Measurements from ENCODE around the gene TSG101.

Gene TSG101

DNA sequence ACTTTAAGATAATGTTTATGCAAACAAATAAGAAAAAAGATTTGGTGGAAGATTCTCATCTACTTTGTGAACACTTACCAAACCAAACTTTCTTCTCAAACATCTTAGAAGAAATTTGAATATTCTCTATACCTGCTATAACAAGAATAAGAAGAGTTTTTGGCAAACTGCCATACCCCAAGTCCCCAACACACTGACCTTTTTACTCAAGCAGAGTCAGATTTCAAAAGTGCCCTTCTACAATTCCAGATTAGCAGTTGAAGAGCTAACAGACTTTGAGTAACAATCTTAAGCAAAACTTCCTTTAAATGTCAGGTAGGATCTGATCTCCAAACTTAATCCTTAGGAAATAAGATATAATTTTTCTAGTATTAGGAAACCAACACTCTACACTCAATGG lies 33.9 kb downstream of the TSG101 start:
- DNase-seq (ENCODE audit: low spot score), result no peak

DNA sequence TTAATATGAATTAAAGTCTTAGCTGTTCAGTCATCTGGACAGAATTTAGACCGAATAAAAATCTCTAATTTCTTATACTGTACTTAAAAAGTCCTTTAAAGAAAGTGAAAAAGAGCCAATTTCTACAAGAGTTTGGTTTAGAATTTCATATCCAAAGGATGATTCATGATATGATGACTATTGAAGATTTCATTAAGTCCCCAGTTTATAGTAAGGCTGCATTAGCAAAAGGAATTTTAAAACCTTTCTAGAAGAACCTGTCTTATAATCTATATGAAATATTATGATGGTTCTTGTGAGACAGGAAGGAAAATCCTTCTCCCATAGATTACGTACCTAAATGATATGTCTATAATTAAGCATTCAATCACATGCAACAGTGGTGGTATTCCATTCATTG lies 34.8 kb downstream of the TSG101 start:
- DNase-seq (ENCODE audit: low spot score), result no peak

DNA sequence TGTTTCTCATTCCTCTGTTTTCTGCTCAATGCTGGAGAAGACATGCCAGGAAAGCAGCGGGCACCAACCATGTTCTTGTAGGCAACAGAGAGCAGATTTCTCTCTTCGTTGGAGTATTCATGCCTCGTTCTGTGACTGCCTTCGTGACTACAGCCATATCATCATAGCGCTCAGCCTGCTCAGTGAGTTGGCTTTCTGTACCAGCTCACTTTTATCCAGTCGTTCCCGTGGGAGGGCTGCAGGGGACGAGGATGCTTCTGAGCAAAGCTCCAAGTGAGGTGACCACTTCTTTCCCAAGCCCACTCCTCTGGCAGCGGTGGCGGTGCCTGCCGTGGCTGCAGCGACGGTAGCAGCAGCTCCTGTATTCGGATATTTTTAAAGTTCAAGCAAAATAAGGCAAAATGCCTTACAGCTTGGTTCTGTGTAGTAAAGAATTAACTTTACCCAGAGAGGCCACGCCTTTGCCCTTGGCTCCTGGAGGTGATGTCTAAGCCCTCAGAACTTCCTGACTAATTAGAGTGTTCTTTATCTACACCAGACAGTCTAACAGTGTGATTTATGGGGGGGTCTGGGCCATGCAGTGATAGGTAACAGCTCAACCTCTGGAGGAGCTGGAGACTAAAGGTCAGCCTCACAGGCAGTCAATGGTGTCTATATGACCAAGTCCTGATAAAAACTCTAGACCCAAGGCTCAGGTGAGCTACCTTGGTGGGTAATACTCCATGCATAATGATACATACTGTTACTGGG lies 35.8 kb downstream of the TSG101 start:
- DNase-seq (ENCODE audit: low spot score), result no peak

DNA sequence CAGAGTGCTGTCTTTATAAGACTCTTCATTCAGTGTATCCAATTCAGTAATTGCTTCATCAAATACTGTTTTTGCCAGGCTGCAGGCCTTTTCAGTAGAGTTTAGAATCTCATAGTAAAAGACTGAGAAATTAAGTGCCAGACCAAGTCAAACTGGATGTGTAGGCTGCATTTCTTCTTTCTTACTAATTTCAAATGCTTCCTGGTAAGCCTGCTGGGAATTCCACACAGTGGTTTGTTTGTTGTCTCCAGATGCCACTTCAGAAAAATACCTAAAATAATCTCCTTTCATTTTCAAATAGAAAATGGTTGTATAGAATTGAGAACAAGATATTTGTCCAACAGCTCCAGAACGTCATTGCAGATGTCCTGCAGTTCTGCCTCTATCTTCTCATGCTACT lies 36.4 kb downstream of the TSG101 start:
- no peak for DNase-seq (ENCODE audit: low spot score)

DNA sequence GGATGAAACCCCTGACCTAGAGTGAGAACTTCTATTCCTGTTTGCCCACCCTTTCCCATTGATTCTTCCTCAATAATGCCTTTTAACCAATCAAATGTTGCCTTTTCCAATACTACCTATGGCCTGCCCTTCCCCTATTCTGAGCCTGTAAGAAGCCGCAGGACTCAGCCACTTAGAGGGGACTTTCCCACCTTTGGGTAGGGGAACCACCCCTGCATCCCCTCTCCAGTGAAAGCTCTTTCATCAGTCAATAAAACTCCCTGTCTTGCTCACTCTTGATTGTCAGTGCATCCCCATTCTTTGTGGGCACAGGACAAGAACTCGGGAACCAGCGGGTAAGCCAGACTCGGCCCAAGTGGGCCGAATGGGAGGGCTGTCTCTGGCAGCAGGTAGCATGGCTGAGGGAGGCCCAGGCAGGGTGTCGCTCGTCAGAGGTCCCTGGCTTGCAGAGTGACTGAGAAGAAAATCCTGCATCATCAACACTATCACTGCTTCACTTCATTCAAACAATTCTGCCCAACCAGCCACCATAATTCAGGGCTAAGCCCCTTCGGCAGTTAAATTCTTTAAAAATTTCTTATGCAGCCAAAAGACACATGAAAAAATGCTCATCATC lies 40.7 kb downstream of the TSG101 start:
- DNase-seq (ENCODE audit: low spot score), result no peak

DNA sequence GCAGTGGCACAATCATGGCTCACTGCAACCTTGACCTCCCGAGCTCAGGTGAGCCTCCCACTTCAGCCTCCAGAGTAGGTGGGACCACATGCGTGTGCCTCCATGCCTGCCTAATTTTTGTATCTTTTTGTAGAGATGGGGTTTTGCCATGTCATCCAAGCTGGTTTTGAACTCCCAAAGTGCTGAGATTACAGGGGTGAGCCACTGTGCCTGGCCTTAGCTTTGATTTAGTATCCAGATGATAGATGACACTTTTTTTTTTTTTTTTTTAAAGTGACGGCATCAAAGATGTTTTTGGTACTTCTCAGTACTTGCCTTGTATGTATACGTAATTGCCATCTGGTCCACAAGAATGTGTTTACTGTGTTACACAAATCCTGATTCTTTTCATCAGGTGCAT lies 47.7 kb downstream of the TSG101 start:
- DNase-seq (ENCODE audit: low spot score), result no peak

DNA sequence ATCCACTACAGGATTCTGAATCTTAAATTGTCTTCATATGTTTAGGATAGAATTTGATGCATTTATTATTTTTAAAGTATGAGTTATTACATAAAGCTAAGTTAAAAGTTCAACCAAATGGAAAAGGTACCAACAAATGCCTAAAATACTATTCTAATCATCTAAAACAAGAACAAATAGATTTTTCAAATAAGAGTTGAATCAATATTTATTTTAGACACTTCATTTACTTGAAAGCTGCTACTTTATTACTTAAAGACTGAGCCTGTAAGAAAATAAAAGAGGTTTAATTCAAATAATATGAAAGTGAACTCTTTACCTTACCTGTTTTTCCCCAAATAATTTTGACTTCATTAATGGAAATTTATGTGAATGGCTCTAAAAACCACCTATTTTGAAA lies 54.2 kb downstream of the TSG101 start:
- DNase-seq (ENCODE audit: low spot score), result no peak

DNA sequence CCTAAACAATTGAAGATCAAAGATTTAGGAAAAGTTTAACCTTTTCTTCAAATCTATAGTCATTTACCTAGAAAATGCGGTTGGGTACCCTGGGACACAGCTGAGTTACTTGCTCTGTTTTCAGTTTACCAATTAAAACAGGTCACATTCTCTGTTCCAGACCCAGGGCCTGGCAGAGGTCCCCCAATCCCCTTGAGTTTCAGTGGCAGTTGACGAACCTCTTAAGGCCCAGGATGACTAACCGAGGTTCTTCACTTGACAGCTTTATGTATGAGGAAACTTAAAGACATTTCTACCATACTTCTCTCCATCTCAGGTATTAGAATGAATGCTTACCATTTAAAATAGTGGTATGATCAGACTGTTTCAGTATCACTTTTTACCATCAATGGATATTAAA lies 54.7 kb downstream of the TSG101 start:
- no peak for DNase-seq (ENCODE audit: low spot score)

DNA sequence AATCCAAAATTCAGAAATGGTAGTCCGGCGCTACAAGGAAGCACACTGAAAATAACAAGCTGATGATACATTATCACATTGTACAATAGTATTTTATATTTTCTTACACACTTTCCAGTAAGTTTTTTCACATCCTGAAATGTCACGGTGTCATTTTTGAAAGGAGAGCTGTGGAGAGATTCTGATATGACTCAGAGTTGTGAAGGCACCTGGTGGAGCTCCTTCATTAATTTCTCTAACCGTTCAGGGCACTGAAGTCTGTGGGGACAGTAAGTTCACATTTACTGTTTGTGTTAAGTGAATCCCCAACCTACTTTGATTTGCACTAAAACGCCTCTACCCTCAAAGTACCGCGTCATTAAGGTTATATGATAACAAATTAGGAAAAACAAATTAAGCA lies 57.8 kb downstream of the TSG101 start:
- no peak for DNase-seq (ENCODE audit: low spot score)

DNA sequence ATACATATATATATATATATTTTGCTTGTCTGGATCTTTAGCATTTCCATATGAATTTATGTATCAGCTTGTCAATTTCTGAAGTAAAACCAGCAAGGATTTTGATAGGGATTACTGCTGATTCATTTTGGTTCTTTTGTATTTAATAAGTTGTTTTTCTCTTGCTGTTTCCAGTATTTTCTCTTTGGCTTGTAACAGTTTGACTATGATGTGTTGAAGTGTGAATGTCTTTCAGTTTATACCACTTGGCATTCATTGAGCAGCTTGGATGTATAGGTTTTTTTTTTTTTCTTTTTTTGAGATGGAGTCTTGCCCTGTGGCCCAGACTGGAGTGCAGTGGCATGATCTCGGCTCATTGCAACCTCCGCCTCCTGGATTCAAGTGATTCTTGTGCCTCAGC lies 58.7 kb downstream of the TSG101 start:
- no peak for DNase-seq (ENCODE audit: low spot score)

DNA sequence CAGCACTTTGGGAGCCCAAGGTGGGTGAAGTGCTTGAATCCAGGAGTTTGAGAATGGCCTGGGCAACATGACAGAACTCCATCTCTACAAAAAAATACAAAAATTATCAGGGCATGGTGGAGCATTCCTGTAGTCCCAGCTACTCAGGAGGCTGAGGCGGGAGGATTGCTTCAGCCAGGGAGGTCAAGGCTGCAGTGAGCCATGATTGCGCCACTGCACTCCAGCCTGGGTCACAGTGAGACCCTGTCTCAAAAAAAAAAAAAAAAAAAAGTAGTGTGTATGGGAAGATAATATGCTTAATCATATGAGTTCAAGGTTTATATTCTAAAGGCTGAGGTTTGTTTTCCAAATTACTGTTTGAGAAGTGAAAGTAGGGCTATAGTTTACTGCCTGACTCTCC lies 60.3 kb downstream of the TSG101 start:
- no peak for DNase-seq (ENCODE audit: low spot score)

DNA sequence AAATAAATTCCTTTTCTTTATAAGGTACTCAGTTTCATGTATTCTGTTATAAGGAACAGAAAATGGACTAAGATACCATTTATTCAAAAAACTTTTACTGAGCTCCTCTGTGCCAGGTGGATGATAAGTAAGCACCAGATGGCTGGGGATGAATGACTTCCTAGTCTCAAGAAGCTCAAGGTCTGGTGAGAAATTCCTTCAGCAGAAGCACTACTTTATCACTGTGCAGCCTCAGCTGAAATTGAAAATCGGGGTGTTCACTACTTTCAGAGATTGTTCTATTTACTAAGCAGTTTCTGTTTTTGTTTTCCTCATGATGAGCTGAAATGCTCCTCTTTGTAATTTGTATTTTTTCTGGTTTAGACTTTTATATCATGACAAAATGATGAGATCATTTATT lies 63.3 kb downstream of the TSG101 start:
- no peak for DNase-seq (ENCODE audit: low spot score)

DNA sequence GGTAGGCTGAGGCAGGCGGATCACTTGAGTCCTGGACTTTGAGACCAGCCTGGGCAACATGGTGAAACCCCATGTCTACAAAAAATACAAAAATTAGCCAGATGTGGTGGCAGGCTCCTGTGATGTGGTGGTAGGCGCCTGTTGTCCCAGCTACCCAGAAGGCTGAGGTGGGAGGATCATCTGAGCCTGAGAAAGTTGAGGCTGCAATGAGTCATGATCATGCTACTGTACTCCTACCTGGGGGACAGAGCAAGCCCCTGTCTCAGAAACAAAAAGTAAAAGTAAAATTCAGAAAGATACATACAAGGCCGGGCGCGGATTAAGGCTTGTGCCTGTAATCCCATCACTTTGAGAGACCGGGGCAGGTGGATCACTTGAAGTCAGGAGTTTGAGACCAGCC lies 64.8 kb downstream of the TSG101 start:
- no peak for DNase-seq (ENCODE audit: low spot score)

DNA sequence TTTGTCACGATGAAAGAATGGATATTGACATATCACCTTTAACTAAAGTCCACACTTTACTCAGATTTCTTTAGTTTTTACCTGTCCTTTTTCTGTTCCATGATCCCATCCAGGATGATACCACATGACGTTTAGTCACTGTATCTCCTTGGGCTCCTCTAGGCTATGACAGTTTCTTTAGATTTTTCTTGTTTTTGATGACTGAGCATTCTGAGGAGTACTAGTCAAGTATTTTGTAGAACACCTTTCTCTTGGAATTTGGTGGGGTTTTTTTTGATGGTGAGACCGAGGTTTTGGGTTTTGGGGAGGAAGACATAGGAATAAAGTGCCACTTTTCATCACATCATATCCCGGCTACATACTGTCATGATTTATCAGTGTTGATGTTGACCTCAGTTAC lies 67.1 kb downstream of the TSG101 start:
- DNase-seq (ENCODE audit: low spot score), result no peak

DNA sequence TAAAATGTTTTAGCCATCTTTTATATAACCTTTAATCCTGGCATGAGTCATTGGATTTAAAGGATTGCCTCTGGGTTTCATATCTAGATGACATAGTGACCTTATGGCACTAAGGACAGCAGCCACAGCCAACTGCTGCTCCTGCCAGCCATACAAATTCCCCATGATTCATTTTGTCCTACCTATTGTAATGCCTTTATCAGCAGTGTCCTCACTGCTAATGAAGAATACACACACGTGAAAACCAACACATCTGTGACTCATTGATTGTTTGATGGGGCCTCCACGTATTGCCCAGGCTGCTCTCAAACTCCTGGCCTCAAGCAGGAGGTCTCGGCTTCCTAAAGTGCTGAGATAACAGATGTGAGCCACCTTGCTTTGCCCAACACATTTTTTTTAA lies 69.3 kb downstream of the TSG101 start:
- DNase-seq (ENCODE audit: low spot score), result no peak

DNA sequence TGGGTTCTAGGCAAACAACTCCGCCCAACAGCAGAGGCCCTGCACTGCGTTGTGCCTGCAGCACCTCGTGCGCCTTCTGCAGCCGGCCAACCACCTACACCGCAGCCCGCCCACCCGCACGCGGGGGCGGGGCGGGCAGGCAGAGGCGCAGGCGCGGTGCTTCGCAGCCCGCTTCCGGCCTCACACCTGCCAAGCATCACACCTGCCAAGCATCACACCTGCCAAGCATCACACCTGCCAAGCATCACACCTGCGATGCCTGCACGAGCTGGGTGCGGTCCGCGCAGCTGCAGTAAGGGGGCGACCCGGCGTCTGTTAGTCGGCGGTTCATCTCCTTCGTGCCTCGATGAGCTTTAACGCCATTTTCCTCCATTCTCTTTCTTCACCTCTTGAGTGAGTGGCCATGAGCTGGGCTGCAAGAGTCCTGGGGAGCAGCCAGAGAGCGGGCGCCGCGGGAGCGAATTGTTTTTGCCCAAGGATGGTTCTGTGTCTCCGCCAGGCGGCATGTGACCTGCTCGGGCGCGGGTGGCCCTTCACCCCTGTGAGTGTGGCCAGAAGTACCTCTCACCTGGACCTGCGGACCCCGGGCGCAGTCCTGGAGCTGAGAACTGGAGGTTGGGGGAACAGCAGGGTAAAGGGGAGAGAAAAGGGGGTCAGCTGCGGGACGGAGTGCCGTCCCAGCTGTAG lies 70.9 kb downstream of the TSG101 start, which contains the start of gene LDHAL6A:
LDHAL6A (plus strand) TSS at position 171 of the 687 bp plus-strand sequence. CDS start 825 bp downstream, outside the sequence.
- peak; percentile 19 for DNase-seq (ENCODE audit: low spot score)

DNA sequence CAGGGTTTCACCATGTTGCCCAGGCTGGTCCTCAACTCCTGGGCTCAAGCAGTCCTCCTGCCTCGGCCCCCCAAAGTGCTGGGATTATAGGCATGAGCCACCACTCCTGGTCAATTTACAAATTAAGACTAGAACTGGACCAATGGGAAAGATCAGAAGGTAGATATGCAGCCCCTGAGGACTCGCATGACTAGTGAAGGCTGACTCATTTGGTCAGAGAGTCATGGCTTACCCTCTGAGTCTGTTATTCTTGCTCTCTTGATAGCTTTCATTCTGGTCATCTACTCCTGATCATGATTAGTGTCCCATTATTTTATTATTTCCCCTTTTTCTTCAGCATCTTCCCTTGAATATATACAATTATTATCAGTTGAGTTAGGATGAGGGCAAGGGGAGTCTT lies 73.8 kb downstream of the TSG101 start:
- DNase-seq (ENCODE audit: low spot score), result no peak

DNA sequence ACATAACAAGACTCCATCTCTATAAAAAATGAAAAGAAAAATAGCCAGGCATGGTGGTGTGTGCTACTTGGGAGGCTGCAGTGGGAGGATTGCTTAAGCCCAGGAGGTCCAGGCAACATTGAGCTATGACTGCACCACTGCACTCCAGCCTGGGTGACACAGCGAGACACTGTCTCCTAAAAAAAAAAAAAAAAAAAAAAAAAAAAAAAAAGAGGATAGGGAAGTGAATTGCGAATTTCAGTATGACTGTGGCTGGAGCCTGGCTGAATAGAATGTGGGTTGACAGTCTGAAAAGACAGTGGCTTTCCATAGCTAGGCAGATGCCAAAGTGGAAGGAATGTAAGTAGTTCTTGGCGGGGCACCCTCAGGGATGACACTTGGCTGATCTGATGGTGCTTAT lies 77.5 kb downstream of the TSG101 start:
- DNase-seq (ENCODE audit: low spot score), result no peak

DNA sequence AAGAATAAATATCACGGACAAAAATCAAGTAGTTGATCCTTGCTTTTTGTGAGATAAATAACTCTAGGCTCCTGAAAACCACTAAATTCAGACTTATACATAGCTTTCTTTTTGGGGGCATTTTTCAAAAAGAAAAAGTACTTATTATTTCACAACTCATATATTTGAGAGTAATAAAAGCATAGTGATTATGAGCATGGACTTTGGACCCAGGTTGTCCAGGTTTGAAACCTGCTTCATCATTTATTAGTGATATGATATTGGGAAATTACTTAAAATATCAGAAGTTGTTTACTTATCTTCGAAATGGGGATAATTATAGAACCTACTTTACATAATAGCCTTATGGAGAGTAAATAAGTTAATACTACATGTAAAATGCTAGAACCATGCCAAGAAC lies 88.1 kb downstream of the TSG101 start:
- no peak for DNase-seq (ENCODE audit: low spot score)
